SK-N-SH (cell line): Measurements from ENCODE around the gene VAV1. TPM values are rescaled to one million over a fixed set of nuclear protein-coding genes. Genes with fewer than 3 reads are reported as not detected.

Experiments
- CTCF ChIA-PET: fragments of 300-600, 350-600 bp; formaldehyde crosslinking; extraction: SDS; loops from one replicate; lab custom pipeline; 2021; lab: Yijun Ruan, JAX
- POLR2A ChIA-PET: fragments of 350-600 bp; sonication (Branson Sonifier 250); formaldehyde crosslinking; extraction: SDS; loops from one replicate; lab custom pipeline; 2020; ENCODE audit warnings: antibody characterized with exemption, inconsistent platforms; lab: Yijun Ruan, JAX
- DNase-seq: peaks from one replicate; pipeline ENCODE4 v3.0.0; 2012
- H2AFZ ChIP-seq: fragments of 200-600 bp; sonication (generic); 2 replicates; pipeline ENCODE4 v1.8.1; 2016; ENCODE audit warnings: antibody characterized with exemption, mild to moderate bottlenecking, low read depth
- H3F3A ChIP-seq: fragments of 200-600 bp; sonication (generic); replicated peaks from 2 replicates; pipeline ENCODE3; 2016; ENCODE audit warnings: antibody characterized with exemption, mild to moderate bottlenecking; ENCODE audit not compliant: insufficient read depth
- H3K27ac ChIP-seq, 2 experiments: fragments of 200-500 bp in 1 of 2; fragments of 200-600 bp in 1 of 2; sonication (Bioruptor generic) in 1 of 2; sonication (generic), shearing (Covaris generic) in 1 of 2; 2 replicates each; pipeline versions ENCODE4 v1.5.1 to v1.6.1; 2014 to 2016; ENCODE audit warnings: low read depth in 2 of 2, inconsistent platforms in 1 of 2, low read length in 1 of 2, mild to moderate bottlenecking in 1 of 2, mixed read lengths in 1 of 2
- H3K27me3 ChIP-seq: fragments of 200-600 bp; sonication (generic), shearing (Covaris generic); 2 replicates; pipeline ENCODE4 v1.6.1; 2016; ENCODE audit warnings: mixed run types; ENCODE audit not compliant: insufficient read depth
- H3K36me3 ChIP-seq, 2 experiments: fragments of 200-500 bp in 1 of 2; fragments of 200-600 bp in 1 of 2; sonication (Bioruptor generic) in 1 of 2; sonication (generic) in 1 of 2; replicated peaks in 1 of 2; 2 replicates each; pipeline versions ENCODE3 to v1.5.1; 2014 to 2016; ENCODE audit warnings: low read length in 1 of 2, mild to moderate bottlenecking in 1 of 2; ENCODE audit not compliant: insufficient read depth in 2 of 2, control insufficient read depth in 1 of 2
- H3K4me1 ChIP-seq, 2 experiments: fragments of 200-500 bp in 1 of 2; fragments of 200-600 bp in 1 of 2; sonication (Bioruptor generic) in 1 of 2; sonication (generic), shearing (Covaris generic) in 1 of 2; 2 replicates each; pipeline versions ENCODE4 v1.5.1 to v1.6.1; 2014 to 2016; ENCODE audit warnings: low read depth in 1 of 2, low read length in 1 of 2, mixed run types in 1 of 2; ENCODE audit not compliant: insufficient read depth in 2 of 2, control insufficient read depth in 1 of 2
- H3K4me2 ChIP-seq: fragments of 200-600 bp; sonication (generic), shearing (Covaris generic); 2 replicates; pipeline ENCODE4 v1.6.1; 2017; ENCODE audit warnings: mixed run types
- H3K4me3 ChIP-seq, 2 experiments: fragments of 200-500 bp in 1 of 2; fragments of 200-600 bp in 1 of 2; sonication (Bioruptor generic) in 1 of 2; sonication (generic), shearing (Covaris generic) in 1 of 2; 2 replicates each; pipeline versions ENCODE4 v1.5.1 to v1.8.1; 2014 to 2016; ENCODE audit warnings: low read depth in 2 of 2, inconsistent platforms in 1 of 2, low read length in 1 of 2, mild to moderate bottlenecking in 1 of 2, mixed read lengths in 1 of 2, moderate library complexity in 1 of 2
- H3K79me2 ChIP-seq: fragments of 200-600 bp; sonication (generic); 2 replicates; pipeline ENCODE4 v1.8.1; 2017; ENCODE audit warnings: mild to moderate bottlenecking; ENCODE audit not compliant: insufficient read depth
- H3K9ac ChIP-seq: fragments of 200-600 bp; sonication (generic); 2 replicates; pipeline ENCODE4 v1.6.1; 2017; ENCODE audit warnings: mixed run types
- H3K9me2 ChIP-seq: fragments of 200-600 bp; sonication (generic); 2 replicates; pipeline ENCODE4 v1.6.1; 2017; ENCODE audit warnings: mixed run types
- H3K9me3 ChIP-seq: fragments of 200-600 bp; sonication (generic); 2 replicates; pipeline ENCODE4 v1.6.1; 2017; ENCODE audit warnings: mixed run types, mild to moderate bottlenecking, moderate library complexity
- H4K20me1 ChIP-seq: fragments of 200-600 bp; sonication (generic); 2 replicates; pipeline ENCODE4 v1.6.1; 2017; ENCODE audit warnings: mild to moderate bottlenecking, mixed run types; ENCODE audit not compliant: insufficient read depth
- CHD2 ChIP-seq: fragments of 150-350 bp; IDR thresholded peaks from 2 replicates; pipeline ENCODE4 v1.6.1; 2018; ENCODE audit warnings: low read length; ENCODE audit not compliant: partially characterized antibody
- EP300 ChIP-seq, 2 experiments: IDR thresholded peaks; 2 replicates each; pipeline versions ENCODE4 v1.4.0 to v1.6.1; 2012; ENCODE audit warnings: borderline replicate concordance in 1 of 2, low read depth in 1 of 2, low read length in 1 of 2
- EZH2phosphoT487 ChIP-seq: fragments of 200-600 bp; sonication (generic); IDR thresholded peaks from 2 replicates; pipeline ENCODE4 v1.6.1; 2017; ENCODE audit warnings: low read depth, mixed run types, mild to moderate bottlenecking, antibody characterized with exemption, moderate library complexity, borderline replicate concordance
- FOSL2 ChIP-seq: IDR thresholded peaks from 2 replicates; pipeline ENCODE4 v1.4.0; 2012; ENCODE audit warnings: low read depth, mild to moderate bottlenecking, moderate library complexity, borderline replicate concordance
- FOXJ3 ChIP-seq: sonication (generic); formaldehyde crosslinking; IDR thresholded peaks from 2 replicates; pipeline ENCODE4 v1.5.1; 2020; ENCODE audit warnings: mild to moderate bottlenecking, missing genetic modification reagents
- GATA2 ChIP-seq: sonication (generic); formaldehyde crosslinking; IDR thresholded peaks from 2 replicates; pipeline ENCODE4 v1.5.0; 2020; ENCODE audit warnings: mild to moderate bottlenecking, missing genetic modification reagents
- JUND ChIP-seq: IDR thresholded peaks from 2 replicates; pipeline ENCODE4 v1.4.0; 2012
- MAX ChIP-seq: IDR thresholded peaks from 2 replicates; pipeline ENCODE4 v1.4.0; 2012; ENCODE audit warnings: low read depth
- MXI1 ChIP-seq: IDR thresholded peaks from 2 replicates; pipeline ENCODE4 v1.6.1; 2012; ENCODE audit warnings: mild to moderate bottlenecking, low read depth, low read length, improper control_type of control experiment
- PBX3 ChIP-seq: IDR thresholded peaks from 2 replicates; pipeline ENCODE4; 2012
- POLR2AphosphoS5 ChIP-seq: IDR thresholded peaks from 2 replicates; pipeline ENCODE4 v1.6.1; 2012; ENCODE audit warnings: low read depth, low read length
- RCOR1 ChIP-seq: fragments of 150-350 bp; IDR thresholded peaks from 2 replicates; pipeline ENCODE4 v1.6.1; 2017; ENCODE audit warnings: antibody characterized with exemption, low read length
- RFX5 ChIP-seq: IDR thresholded peaks from 2 replicates; pipeline ENCODE4 v1.6.1; 2012; ENCODE audit warnings: mild to moderate bottlenecking, improper control_type of control experiment, low read length
- RXRA ChIP-seq: IDR thresholded peaks from 2 replicates; pipeline ENCODE4 v1.4.0; 2012; ENCODE audit warnings: low read depth, mild to moderate bottlenecking, borderline replicate concordance
- TEAD4 ChIP-seq: IDR thresholded peaks from 2 replicates; pipeline ENCODE4 v1.4.0; 2012; ENCODE audit warnings: mild to moderate bottlenecking, borderline replicate concordance; ENCODE audit not compliant: insufficient read depth
- USF1 ChIP-seq: IDR thresholded peaks from 2 replicates; pipeline ENCODE4 v1.4.0; 2012; ENCODE audit warnings: low read depth, borderline replicate concordance
- YY1 ChIP-seq: IDR thresholded peaks from 2 replicates; pipeline ENCODE4 v1.4.0; 2012; ENCODE audit warnings: low read depth, mild to moderate bottlenecking
- ZBTB33 ChIP-seq: IDR thresholded peaks from 2 replicates; pipeline ENCODE4 v1.4.0; 2012; ENCODE audit warnings: low read depth, borderline replicate concordance
- WGBS: methylation state at CpG from one replicate; pipeline ENCODE4 v1.1.6; 2017; ENCODE audit warnings: low lambda C conversion rate; 5-methylcytosine and 5-hydroxymethylcytosine counted together
- polyA plus RNA-seq, 3 experiments: library from polyadenylated mRNA; depleted of rRNA; stranded (reverse); fragments of >200 nt; gene quantifications; 2 replicates each; pipeline ENCODE4 v1.2.3, GENCODE V29; 2012

The VAV1 gene
- polyA plus RNA-seq, 1 of the 3 experiments (the other 2 are of a cell fraction): 0.02 TPM

- no peaks in the 10 kb centered on the region for H3F3A ChIP-seq
- no peak for DNase-seq
- no peak overlapping the region for H3K27ac ChIP-seq
- no peak overlapping the region for H3K4me3 ChIP-seq
- no peak overlapping the region for H3K4me2 ChIP-seq
- H3K9me2 ChIP-seq: no peaks in the 10 kb centered on the region
- peaks cover 17% of the 10 kb centered on the region; the same call in 1 of the 2 replicates for H3K27me3 ChIP-seq
- H3K4me1 ChIP-seq: no peaks in the 10 kb centered on the region
- TF ChIP-seq FOXJ3 (CRISPR knock-in tag) (no peak), JUND (no peak), FOSL2 (no peak), EZH2phosphoT487 (no peak), PBX3 (no peak), USF1 (no peak), MAX (no peak), GATA2 (no peak), POLR2AphosphoS5 (no peak), RCOR1 (no peak), ZBTB33 (no peak), EP300 (IDR thresholded peaks at IDR 0.05; ENCODE audit: borderline replicate concordance in 1 of 2, low read depth in 1 of 2, low read length in 1 of 2) (no peak)
- no peaks in the 10 kb centered on the region for H3K36me3 ChIP-seq
- no peaks in the 10 kb centered on the region for H3K79me2 ChIP-seq
- CTCF ChIA-PET: interaction anchor here (0.5 kb wide), 1 partner anchor 54 kb away, joined by 3 read pairs; no protein-coding TSS in a partner anchor
- WGBS: 32% methylated on average over 13 of the region's 13 CpGs
- POLR2A ChIA-PET: no interaction called here
- H2AFZ ChIP-seq: no peak overlapping the region
- H3K9me3 ChIP-seq: no peaks in the 10 kb centered on the region
- no peak overlapping the region for H3K9ac ChIP-seq
- H4K20me1 ChIP-seq: no peaks in the 10 kb centered on the region
These were observed 22.4 kb downstream of the VAV1 start for GRCh38 chr19:6794686-6795431.

- 22% methylated on average over 4 of the region's 4 CpGs for WGBS
- peaks cover 18% of the 10 kb centered on the region; the same call in 1 of the 2 replicates for H3K27me3 ChIP-seq
- no peak overlapping the region for H3K9ac ChIP-seq
- ChIA-PET POLR2A (no interaction called here), CTCF (no interaction called here)
- H3K36me3 ChIP-seq: no peaks in the 10 kb centered on the region
- no peak for DNase-seq
- no peak overlapping the region for H3K4me2 ChIP-seq
- H3K9me3 ChIP-seq: no peaks in the 10 kb centered on the region
- H3K79me2 ChIP-seq: no peaks in the 10 kb centered on the region
- no peaks in the 10 kb centered on the region for H3K9me2 ChIP-seq
- H2AFZ ChIP-seq: no peak overlapping the region
- H3K4me1 ChIP-seq: peaks cover 0 to under 1% of the 10 kb centered on the region in 2 experiments; a peak in 1 of 4 replicates
- H3K27ac ChIP-seq: no peak overlapping the region
- H3F3A ChIP-seq: no peaks in the 10 kb centered on the region
- H3K4me3 ChIP-seq: no peak overlapping the region
- H4K20me1 ChIP-seq: no peaks in the 10 kb centered on the region
- no peak for TF ChIP-seq FOXJ3 (CRISPR knock-in tag)
- TF ChIP-seq TEAD4: no peak
- no peak for TF ChIP-seq RCOR1
- TF ChIP-seq POLR2AphosphoS5: no peak
- TF ChIP-seq MXI1: no peak
- no peak for TF ChIP-seq RFX5
- no peak for TF ChIP-seq RXRA
- TF ChIP-seq CHD2: no peak
- no peak for TF ChIP-seq ZBTB33
- no peak for TF ChIP-seq YY1
These were observed 23.8 kb downstream of the VAV1 start for GRCh38 chr19:6796278-6796677.
